IPS-18c (cell line): ENCODE results near the gene HIGD1B.

Experiments
- H3K4me3 ChIP-seq: 2 replicates; pipeline ENCODE4 v1.7.0; 2013; ENCODE audit warnings: low read depth, mild to moderate bottlenecking, low read length, moderate library complexity; ENCODE audit not compliant: insufficient read depth
- H3K9me3 ChIP-seq: one replicate; pipeline ENCODE4 v1.6.1; 2013; ENCODE audit warnings: mild to moderate bottlenecking, low read length, moderate library complexity; ENCODE audit not compliant: control insufficient read depth, insufficient read depth

HIGD1B gene

DNA sequence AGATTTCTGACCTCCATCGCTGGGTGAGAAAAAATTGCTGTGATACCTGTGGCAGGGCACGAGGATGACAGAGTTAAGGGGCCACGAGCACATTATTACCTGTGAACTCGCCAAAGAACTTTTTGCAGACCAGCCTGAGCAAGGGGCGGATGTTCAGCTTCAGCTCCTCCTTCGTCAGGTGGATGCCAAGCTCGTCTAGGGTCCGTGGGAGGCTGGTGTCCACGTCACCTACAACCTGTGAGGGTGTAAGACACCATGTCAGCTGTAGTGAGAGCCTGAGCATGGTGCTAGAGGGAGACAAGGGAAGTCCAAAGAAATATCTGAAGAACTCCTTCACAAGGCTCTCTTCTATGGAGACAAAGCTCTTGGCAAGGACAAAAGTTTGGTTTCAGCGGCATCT lies 17.1 kb downstream of the HIGD1B start:
- Histone ChIP-seq H3K9me3 (no peaks in the 10 kb centered on the region), H3K4me3 (no peak overlapping the region)

GRCh38 chr17:44865231-44865660 lies 17.6 kb downstream of the HIGD1B start:
- Histone ChIP-seq H3K4me3 (no peak overlapping the region), H3K9me3 (no peaks in the 10 kb centered on the region)

- H3K4me3 ChIP-seq: no peak overlapping the region
Measured at GRCh38 chr17:44865931-44866330, 18.2 kb downstream of the HIGD1B start.

GRCh38 chr17:44867841-44868240 lies 20.2 kb downstream of the HIGD1B start:
- Histone ChIP-seq H3K9me3 (no peaks in the 10 kb centered on the region), H3K4me3 (no peak overlapping the region)

More at GRCh38 chr17:44865931-44866330, 18.2 kb downstream of the HIGD1B start:
- H3K9me3 ChIP-seq: no peaks in the 10 kb centered on the region

GRCh38 chr17:44871556-44871955 lies 23.9 kb downstream of the HIGD1B start:
- no peak overlapping the region for H3K4me3 ChIP-seq
- H3K9me3 ChIP-seq: no peaks in the 10 kb centered on the region

DNA sequence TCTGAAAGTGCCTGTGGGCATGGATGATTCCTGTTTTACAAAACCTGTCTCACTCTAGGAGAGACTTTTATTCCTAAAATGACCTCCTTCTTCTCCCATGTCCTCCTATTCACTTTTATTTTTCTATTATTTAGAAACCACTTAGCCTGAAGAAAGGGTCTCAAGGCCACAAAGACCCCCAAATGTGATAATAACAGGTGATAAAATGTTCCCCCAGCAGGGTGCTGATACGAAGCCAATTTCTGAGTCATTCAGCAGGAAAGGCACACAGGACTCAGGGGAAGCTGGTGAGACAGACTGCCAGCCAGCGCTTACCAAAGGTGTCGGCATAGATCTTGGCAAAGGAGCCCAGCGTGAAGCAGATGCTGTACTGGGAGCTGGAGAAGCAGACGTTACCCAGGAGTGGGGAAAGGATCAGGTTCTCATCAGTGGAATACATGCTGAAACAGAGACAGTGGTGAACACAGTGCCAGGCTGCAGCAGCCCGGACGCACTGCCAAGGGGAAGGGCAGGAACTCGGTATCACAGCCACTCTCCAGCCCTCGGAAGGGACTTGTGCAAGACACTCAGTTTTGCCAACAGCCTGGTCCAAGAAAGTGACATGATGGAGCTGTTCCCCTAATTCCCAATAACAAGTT lies 24.6 kb downstream of the HIGD1B start:
- no peaks in the 10 kb centered on the region for H3K9me3 ChIP-seq
- no peak overlapping the region for H3K4me3 ChIP-seq

DNA sequence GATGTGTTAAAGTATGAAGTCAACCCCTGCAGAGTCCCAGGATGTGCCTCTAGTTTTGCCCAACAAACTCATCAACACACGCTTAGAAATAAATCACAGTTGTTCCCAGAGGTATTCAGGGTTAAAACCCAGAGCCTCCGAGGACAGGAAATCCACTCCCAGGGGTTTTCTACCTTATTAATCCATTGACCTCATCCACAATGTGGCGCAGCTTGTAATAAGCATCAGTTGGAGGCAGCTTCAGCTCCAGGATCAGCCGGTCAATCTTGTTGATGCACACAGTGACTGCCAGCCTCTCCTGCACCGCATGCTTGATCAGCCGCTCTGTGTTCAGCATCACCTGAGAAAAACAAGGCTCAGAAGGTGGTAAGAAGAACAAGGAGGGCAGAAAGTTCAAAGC lies 28.1 kb downstream of the HIGD1B start:
- Histone ChIP-seq H3K4me3 (no peak overlapping the region), H3K9me3 (no peaks in the 10 kb centered on the region)

- Histone ChIP-seq H3K9me3 (no peaks in the 10 kb centered on the region), H3K4me3 (no peak overlapping the region)
Measured at GRCh38 chr17:44877121-44877520, 29.4 kb downstream of the HIGD1B start.

DNA sequence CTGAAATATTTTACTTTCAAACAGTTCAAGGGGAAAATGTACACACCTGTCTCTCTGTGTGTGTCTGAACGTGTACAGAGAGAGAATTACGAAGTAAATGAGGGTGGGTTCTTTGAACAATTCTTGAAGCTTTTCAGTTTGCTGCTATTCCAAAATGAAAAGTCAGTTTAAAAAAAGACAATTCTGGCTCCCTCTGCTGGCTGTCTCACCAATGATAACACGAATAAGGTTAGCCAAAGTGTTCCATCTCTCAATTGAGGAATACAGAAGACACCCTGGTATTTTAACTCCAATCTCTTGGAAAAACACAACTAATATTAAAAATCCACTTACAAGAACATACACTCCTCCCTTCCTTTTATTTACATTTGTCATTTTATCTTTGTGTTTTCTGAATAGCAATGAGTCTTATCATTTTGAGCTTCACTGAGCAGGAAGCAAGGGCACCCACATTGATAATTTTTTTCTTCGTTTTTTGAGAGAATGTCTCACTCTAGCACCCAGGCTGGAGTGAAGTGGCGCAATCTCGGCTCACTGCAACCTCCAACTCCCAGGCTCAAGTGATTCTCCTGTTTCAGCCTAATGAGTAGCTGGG lies 31.0 kb downstream of the HIGD1B start:
- H3K9me3 ChIP-seq: no peaks in the 10 kb centered on the region
- no peak overlapping the region for H3K4me3 ChIP-seq

- no peak overlapping the region for H3K4me3 ChIP-seq
- H3K9me3 ChIP-seq: no peaks in the 10 kb centered on the region
Measured at GRCh38 chr17:44879376-44879775, 31.7 kb downstream of the HIGD1B start.

GRCh38 chr17:44880062-44880461 lies 32.4 kb downstream of the HIGD1B start:
- Histone ChIP-seq H3K9me3 (no peaks in the 10 kb centered on the region), H3K4me3 (no peak overlapping the region)

GRCh38 chr17:44881145-44881544 lies 33.5 kb downstream of the HIGD1B start:
- H3K4me3 ChIP-seq: no peak overlapping the region
- peaks cover 2% of the 10 kb centered on the region for H3K9me3 ChIP-seq

DNA sequence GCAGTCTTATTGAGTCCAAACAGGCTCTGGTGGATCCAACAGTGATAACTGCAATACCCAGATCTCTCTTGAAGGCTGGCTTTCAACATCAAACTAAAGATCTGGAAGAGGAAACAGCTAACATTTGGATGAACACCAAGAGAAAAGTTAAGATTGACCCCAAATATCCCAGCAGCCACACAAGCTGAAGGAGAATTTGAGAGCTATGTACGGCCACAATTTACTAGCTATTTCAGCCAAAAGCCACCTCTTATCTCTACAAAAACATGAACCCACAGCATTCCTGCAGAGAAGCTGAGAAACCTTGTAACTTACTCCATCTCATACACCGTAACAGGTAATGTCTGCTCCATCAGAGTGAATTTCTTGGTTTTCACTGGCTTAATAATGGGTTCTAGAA lies 37.3 kb downstream of the HIGD1B start:
- peaks cover 4% of the 10 kb centered on the region for H3K9me3 ChIP-seq
- no peak overlapping the region for H3K4me3 ChIP-seq

- Histone ChIP-seq H3K9me3 (peaks cover 4% of the 10 kb centered on the region), H3K4me3 (no peak overlapping the region)
Measured at GRCh38 chr17:44887016-44887415, 39.3 kb downstream of the HIGD1B start.

- H3K9me3 ChIP-seq: peaks cover 4% of the 10 kb centered on the region
Measured at GRCh38 chr17:44887971-44888954, 40.6 kb downstream of the HIGD1B start.

GRCh38 chr17:44889003-44889402 lies 41.3 kb downstream of the HIGD1B start:
- peaks cover 4% of the 10 kb centered on the region for H3K9me3 ChIP-seq
- H3K4me3 ChIP-seq: no peak overlapping the region

More at GRCh38 chr17:44887971-44888954, 40.6 kb downstream of the HIGD1B start:
- H3K4me3 ChIP-seq: no peak overlapping the region

- H3K4me3 ChIP-seq: no peak overlapping the region
- H3K9me3 ChIP-seq: peaks cover 2% of the 10 kb centered on the region
Measured at GRCh38 chr17:44892250-44892649, 44.6 kb downstream of the HIGD1B start.

- H3K4me3 ChIP-seq: no peak overlapping the region
- no peaks in the 10 kb centered on the region for H3K9me3 ChIP-seq
Measured at GRCh38 chr17:44894642-44895041, 47.0 kb downstream of the HIGD1B start.
